SJSA1 (cell line): Measurements from ENCODE around the gene INSRR. TPM values are rescaled to one million over a fixed set of nuclear protein-coding genes. Genes with fewer than 3 reads are reported as not detected.

Experiments
- DNase-seq, 2 experiments: peaks; one replicate each; pipeline ENCODE4 v3.0.0-alpha.2; 2015 to 2020; ENCODE audit warnings: low spot score in 2 of 2, low read depth in 1 of 2
- H3K27ac ChIP-seq: fragments of 250-450 bp; sonication (Bioruptor Pico); 2 replicates; pipeline ENCODE4 v1.5.1; 2020; ENCODE audit warnings: mild to moderate bottlenecking, moderate library complexity
- H3K27me3 ChIP-seq: fragments of 250-450 bp; sonication (Bioruptor Pico); replicated peaks from 2 replicates; pipeline ENCODE4 v1.5.1; 2020; ENCODE audit warnings: mild to moderate bottlenecking, moderate library complexity
- H3K36me3 ChIP-seq: fragments of 250-450 bp; sonication (Bioruptor Pico); 2 replicates; pipeline ENCODE4 v1.5.1; 2020; ENCODE audit warnings: mild to moderate bottlenecking
- H3K4me1 ChIP-seq: fragments of 250-450 bp; sonication (Bioruptor Pico); replicated peaks from 2 replicates; pipeline ENCODE4 v1.6.1; 2021; ENCODE audit warnings: mild to moderate bottlenecking
- H3K4me3 ChIP-seq: fragments of 250-450 bp; sonication (Bioruptor Pico); 2 replicates; pipeline ENCODE4 v1.5.1; 2020; ENCODE audit warnings: mild to moderate bottlenecking
- H3K9me3 ChIP-seq: fragments of 250-450 bp; sonication (Bioruptor Pico); replicated peaks from 2 replicates; pipeline ENCODE4 v1.5.1; 2020; ENCODE audit warnings: mild to moderate bottlenecking
- total RNA-seq: library from RNA; depleted of rRNA; stranded (reverse); fragments of >200 nt; shearing (Covaris generic); gene quantifications from 2 replicates; pipeline ENCODE4 v1.2.3, GENCODE V29; 2014

INSRR gene
- total RNA-seq, 1 experiment from 2014 or later = not detected

- H3K36me3 ChIP-seq = no peaks in the 10 kb centered on the region
- DNase-seq = no peak
- H3K4me1 ChIP-seq = peaks cover 4% of the 10 kb centered on the region; the same call in 1 of the 2 replicates
These were observed 28.8 kb upstream of the INSRR start for GRCh38 chr1:156887734-156888133.

GRCh38 chr1:156887317-156887716, 28.4 kb upstream of the INSRR start:
- Histone ChIP-seq H3K9me3 (no peaks in the 10 kb centered on the region), H3K4me1 (peaks cover 4% of the 10 kb centered on the region; the same call in 1 of the 2 replicates), H3K27me3 (peaks cover 6% of the 10 kb centered on the region), H3K4me3 (no peak overlapping the region), H3K27ac (no peak overlapping the region), H3K36me3 (no peaks in the 10 kb centered on the region)
- no peak for DNase-seq

More at GRCh38 chr1:156887734-156888133, 28.8 kb upstream of the INSRR start:
- H3K9me3 ChIP-seq = no peaks in the 10 kb centered on the region
- no peak overlapping the region for H3K4me3 ChIP-seq
- peaks cover 6% of the 10 kb centered on the region for H3K27me3 ChIP-seq
- no peak overlapping the region for H3K27ac ChIP-seq

GRCh38 chr1:156886583-156887281, 27.8 kb upstream of the INSRR start:
- H3K4me1 ChIP-seq = no peaks in the 10 kb centered on the region
- H3K27me3 ChIP-seq = peaks cover 3% of the 10 kb centered on the region; the same call in 1 of the 2 replicates
- no peaks in the 10 kb centered on the region for H3K36me3 ChIP-seq
- DNase-seq = no peak
- H3K27ac ChIP-seq = no peak overlapping the region
- no peak overlapping the region for H3K4me3 ChIP-seq
- H3K9me3 ChIP-seq = no peaks in the 10 kb centered on the region

- H3K9me3 ChIP-seq = no peaks in the 10 kb centered on the region
- H3K27me3 ChIP-seq = peaks cover 4% of the 10 kb centered on the region; the same call in 1 of the 2 replicates
- H3K36me3 ChIP-seq = no peaks in the 10 kb centered on the region
- H3K4me1 ChIP-seq = no peaks in the 10 kb centered on the region
- H3K27ac ChIP-seq = no peak overlapping the region
- DNase-seq = no peak
- H3K4me3 ChIP-seq = no peak overlapping the region
These were observed 27.0 kb upstream of the INSRR start for GRCh38 chr1:156885880-156886355.

GRCh38 chr1:156885314-156885713, 26.4 kb upstream of the INSRR start:
- no peaks in the 10 kb centered on the region for H3K9me3 ChIP-seq
- DNase-seq = no peak
- no peak overlapping the region for H3K27ac ChIP-seq
- no peaks in the 10 kb centered on the region for H3K4me1 ChIP-seq
- H3K36me3 ChIP-seq = no peaks in the 10 kb centered on the region
- H3K27me3 ChIP-seq = peaks cover 10% of the 10 kb centered on the region; the same call in 1 of the 2 replicates
- H3K4me3 ChIP-seq = no peak overlapping the region

GRCh38 chr1:156884560-156885184, 25.8 kb upstream of the INSRR start:
- Histone ChIP-seq H3K9me3 (no peaks in the 10 kb centered on the region), H3K36me3 (no peaks in the 10 kb centered on the region), H3K27ac (no peak overlapping the region), H3K4me1 (no peaks in the 10 kb centered on the region), H3K4me3 (no peak overlapping the region), H3K27me3 (peaks cover 17% of the 10 kb centered on the region; the same call in 1 of the 2 replicates)
- DNase-seq = no peak

- H3K4me3 ChIP-seq = no peak overlapping the region
- no peak overlapping the region for H3K27ac ChIP-seq
- H3K4me1 ChIP-seq = no peaks in the 10 kb centered on the region
- H3K9me3 ChIP-seq = no peaks in the 10 kb centered on the region
- no peaks in the 10 kb centered on the region for H3K36me3 ChIP-seq
- H3K27me3 ChIP-seq = peaks cover 22% of the 10 kb centered on the region; the same call in 1 of the 2 replicates
- DNase-seq = no peak
These were observed 25.0 kb upstream of the INSRR start for GRCh38 chr1:156883919-156884318.

- DNase-seq = no peak
- peaks cover 24% of the 10 kb centered on the region; the same call in 1 of the 2 replicates for H3K27me3 ChIP-seq
- no peaks in the 10 kb centered on the region for H3K36me3 ChIP-seq
- no peaks in the 10 kb centered on the region for H3K4me1 ChIP-seq
- no peak overlapping the region for H3K4me3 ChIP-seq
- H3K27ac ChIP-seq = no peak overlapping the region
- no peaks in the 10 kb centered on the region for H3K9me3 ChIP-seq
These were observed 23.6 kb upstream of the INSRR start for GRCh38 chr1:156882543-156882942.

GRCh38 chr1:156881663-156882062, 22.7 kb upstream of the INSRR start:
- Histone ChIP-seq H3K4me3 (no peak overlapping the region), H3K27me3 (peaks cover 31% of the 10 kb centered on the region; the same call in 1 of the 2 replicates), H3K36me3 (no peaks in the 10 kb centered on the region), H3K27ac (no peak overlapping the region), H3K4me1 (no peaks in the 10 kb centered on the region), H3K9me3 (no peaks in the 10 kb centered on the region)
- DNase-seq = no peak

- no peaks in the 10 kb centered on the region for H3K4me1 ChIP-seq
- no peaks in the 10 kb centered on the region for H3K36me3 ChIP-seq
- no peak for DNase-seq
- H3K9me3 ChIP-seq = no peaks in the 10 kb centered on the region
- no peak overlapping the region for H3K27ac ChIP-seq
- peaks cover 29% of the 10 kb centered on the region; the same call in 1 of the 2 replicates for H3K27me3 ChIP-seq
- no peak overlapping the region for H3K4me3 ChIP-seq
These were observed 22.2 kb upstream of the INSRR start for GRCh38 chr1:156881101-156881500.

GRCh38 chr1:156880473-156880872, 21.6 kb upstream of the INSRR start:
- H3K4me3 ChIP-seq = no peak overlapping the region
- no peaks in the 10 kb centered on the region for H3K4me1 ChIP-seq
- H3K27me3 ChIP-seq = peaks cover 29% of the 10 kb centered on the region; the same call in 1 of the 2 replicates
- no peak for DNase-seq
- no peak overlapping the region for H3K27ac ChIP-seq
- no peaks in the 10 kb centered on the region for H3K36me3 ChIP-seq
- H3K9me3 ChIP-seq = no peaks in the 10 kb centered on the region

GRCh38 chr1:156879876-156880275, 21.0 kb upstream of the INSRR start:
- no peak overlapping the region for H3K27ac ChIP-seq
- H3K4me3 ChIP-seq = no peak overlapping the region
- H3K4me1 ChIP-seq = no peaks in the 10 kb centered on the region
- peaks cover 29% of the 10 kb centered on the region; the same call in 1 of the 2 replicates for H3K27me3 ChIP-seq
- no peaks in the 10 kb centered on the region for H3K36me3 ChIP-seq
- H3K9me3 ChIP-seq = no peaks in the 10 kb centered on the region
- DNase-seq = no peak

- no peak for DNase-seq
- no peaks in the 10 kb centered on the region for H3K9me3 ChIP-seq
- peaks cover 29% of the 10 kb centered on the region; the same call in 1 of the 2 replicates for H3K27me3 ChIP-seq
- H3K36me3 ChIP-seq = no peaks in the 10 kb centered on the region
- H3K27ac ChIP-seq = no peak overlapping the region
- no peak overlapping the region for H3K4me3 ChIP-seq
- H3K4me1 ChIP-seq = no peaks in the 10 kb centered on the region
These were observed 18.7 kb upstream of the INSRR start for GRCh38 chr1:156877433-156878170.
